Body of pancreas (tissue), 4 donors: Measurements from ENCODE around the gene SH2D3A. TPM values are rescaled to one million over a fixed set of nuclear protein-coding genes. Genes with fewer than 3 reads are reported as not detected.

Experiments
- ATAC-seq: fragments of 150-250 bp; one replicate; pipeline ENCODE4 v1.9.1; 2016
- DNase-seq, 4 donors: peaks; one replicate each; pipeline ENCODE4 v3.0.0-alpha.2; 2019
- H3K27ac ChIP-seq, 4 donors: fragments of 200-600 bp; sonication (generic); 1 replicate in 3 of 4; 2 replicates in 1 of 4; pipeline versions ENCODE4 v1.5.1 to v1.6.1; 2016 to 2019; ENCODE audit warnings: mild to moderate bottlenecking in 1 of 4, mixed read lengths in 1 of 4, moderate library complexity in 1 of 4
- H3K27me3 ChIP-seq, 2 donors: fragments of 200-600 bp; sonication (generic); one replicate each; pipeline ENCODE4 v1.6.0; 2016; ENCODE audit warnings: mild to moderate bottlenecking in 1 of 2
- H3K36me3 ChIP-seq, 2 donors: fragments of 200-600 bp; sonication (generic); replicated peaks in 1 of 2; 2 replicates each; pipeline ENCODE4 v1.5.1; 2016; ENCODE audit warnings: low read depth in 2 of 2; ENCODE audit not compliant: insufficient read depth in 1 of 2
- H3K4me1 ChIP-seq: fragments of 200-600 bp; sonication (generic); one replicate; pipeline ENCODE4 v1.6.0; 2016
- H3K4me3 ChIP-seq, 2 donors: fragments of 200-600 bp; sonication (generic); 1 replicate in 1 of 2; 2 replicates in 1 of 2; pipeline ENCODE4 v1.5.1; 2016 to 2019
- H3K9me3 ChIP-seq, 3 donors: fragments of 200-600 bp; sonication (generic); 1 replicate in 2 of 3; 2 replicates in 1 of 3; pipeline ENCODE4 v1.5.1; 2016
- POLR2A ChIP-seq, 3 donors: fragments of 450-650 bp; IDR thresholded peaks; one replicate each; pipeline ENCODE4 v1.6.1; 2016; ENCODE audit warnings: antibody characterized with exemption in 3 of 3, mild to moderate bottlenecking in 2 of 3
- WGBS, 2 donors: methylation state at CpG; one replicate each; pipeline ENCODE4 v1.1.5; 2017; 5-methylcytosine and 5-hydroxymethylcytosine counted together
- intact Hi-C: fragments of 100-400 bp; cut with DNase I; formaldehyde crosslinking; loops from one replicate; pipeline ENCODE4 v1.15.1; 2023
- total RNA-seq, 2 donors: library from RNA; depleted of rRNA; stranded (reverse); fragments of >200 nt; gene quantifications; one replicate each; pipeline ENCODE4 v1.1.0, GENCODE V29; 2016
- TF ChIP-seq, protein P1 (sequence below), 7 experiments: fragments of 450-650 bp in 4 of 7; fragments of 200-600 bp in 3 of 7; sonication (generic) in 3 of 7; IDR thresholded peaks; one replicate each; pipeline ENCODE4 v1.5.1; 2016 to 2019; ENCODE audit warnings: antibody characterized with exemption in 7 of 7

The SH2D3A gene
- total RNA-seq, 2 donors from 2014 or later = 18.4 to 60.0 TPM

- H3K4me3 ChIP-seq = no peak overlapping the region
- DNase-seq (no peak), ATAC-seq (no peak)
- peaks cover 0 to 8% of the 10 kb centered on the region in 2 donors for H3K36me3 ChIP-seq
- H3K9me3 ChIP-seq = no peaks in the 10 kb centered on the region
- intact Hi-C loops = no loop called here
- WGBS, 2 donors = 80 to 86% methylated on average over 21 to 23 of the region's 23 CpGs
- H3K27ac ChIP-seq = peak overlapping the region in 2 of 4 donors; percentile 69 to 86
- peaks cover 39% of the 10 kb centered on the region for H3K4me1 ChIP-seq
- H3K27me3 ChIP-seq = no peaks in the 10 kb centered on the region
- TF ChIP-seq, protein P1, sequence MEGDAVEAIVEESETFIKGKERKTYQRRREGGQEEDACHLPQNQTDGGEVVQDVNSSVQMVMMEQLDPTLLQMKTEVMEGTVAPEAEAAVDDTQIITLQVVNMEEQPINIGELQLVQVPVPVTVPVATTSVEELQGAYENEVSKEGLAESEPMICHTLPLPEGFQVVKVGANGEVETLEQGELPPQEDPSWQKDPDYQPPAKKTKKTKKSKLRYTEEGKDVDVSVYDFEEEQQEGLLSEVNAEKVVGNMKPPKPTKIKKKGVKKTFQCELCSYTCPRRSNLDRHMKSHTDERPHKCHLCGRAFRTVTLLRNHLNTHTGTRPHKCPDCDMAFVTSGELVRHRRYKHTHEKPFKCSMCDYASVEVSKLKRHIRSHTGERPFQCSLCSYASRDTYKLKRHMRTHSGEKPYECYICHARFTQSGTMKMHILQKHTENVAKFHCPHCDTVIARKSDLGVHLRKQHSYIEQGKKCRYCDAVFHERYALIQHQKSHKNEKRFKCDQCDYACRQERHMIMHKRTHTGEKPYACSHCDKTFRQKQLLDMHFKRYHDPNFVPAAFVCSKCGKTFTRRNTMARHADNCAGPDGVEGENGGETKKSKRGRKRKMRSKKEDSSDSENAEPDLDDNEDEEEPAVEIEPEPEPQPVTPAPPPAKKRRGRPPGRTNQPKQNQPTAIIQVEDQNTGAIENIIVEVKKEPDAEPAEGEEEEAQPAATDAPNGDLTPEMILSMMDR (IDR thresholded peaks at IDR 0.05) = no peak
- no peak for TF ChIP-seq POLR2A (IDR thresholded peaks at IDR 0.05)
These were observed 37.6 kb downstream of the SH2D3A start for GRCh38 chr19:6729573-6730152.

DNA sequence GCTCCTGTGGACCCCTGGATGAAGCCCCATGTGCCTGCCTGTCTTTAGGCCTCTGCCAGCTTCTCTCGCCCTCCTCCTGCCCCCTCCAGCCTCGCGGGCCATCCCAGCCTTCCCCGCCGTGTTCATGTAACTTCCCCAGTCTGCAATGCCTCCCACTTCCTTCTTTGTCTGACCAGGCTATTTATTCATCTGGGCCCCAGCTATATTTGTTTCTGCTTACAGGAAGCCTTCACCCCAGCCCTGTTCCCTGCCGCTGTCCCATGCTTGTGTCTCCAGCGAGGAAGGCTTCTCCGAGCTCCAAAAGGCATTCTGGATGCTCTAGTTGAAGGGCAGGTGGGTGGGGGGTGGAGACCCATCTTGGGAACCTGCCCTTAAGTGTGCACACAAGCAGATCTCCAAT lies 38.9 kb downstream of the SH2D3A start:
- no peak for ATAC-seq
- no peaks in the 10 kb centered on the region for H3K27me3 ChIP-seq
- H3K27ac ChIP-seq = peak overlapping the region in 2 of 4 donors; percentile 6 to 86
- no peak overlapping the region for H3K4me3 ChIP-seq
- peaks cover 52% of the 10 kb centered on the region for H3K4me1 ChIP-seq
- no peaks in the 10 kb centered on the region for H3K9me3 ChIP-seq
- intact Hi-C loops = no loop called here
- DNase-seq = peak in 1 of 4 donors; percentile 53
- peaks cover 0 to 6% of the 10 kb centered on the region in 2 donors for H3K36me3 ChIP-seq
- 42 to 68% methylated on average over 8 of the region's 8 CpGs for WGBS, 2 donors
- TF ChIP-seq POLR2A (IDR thresholded peaks at IDR 0.05) = no peak
- TF ChIP-seq, protein P1 (IDR thresholded peaks at IDR 0.05) = no peak

GRCh38 chr19:6725513-6726231 lies 41.6 kb downstream of the SH2D3A start:
- WGBS, 2 donors = 70 to 81% methylated on average over 16 of the region's 16 CpGs
- ATAC-seq (peak; percentile 66), DNase-seq (peak in 1 of 4 donors; percentile 55)
- TF ChIP-seq, protein P1 (IDR thresholded peaks at IDR 0.05) = no peak
- no peak for TF ChIP-seq POLR2A (IDR thresholded peaks at IDR 0.05)
- intact Hi-C loops = no loop called here
- H3K4me3 ChIP-seq = no peak overlapping the region
- no peaks in the 10 kb centered on the region for H3K36me3 ChIP-seq
- peak overlapping the region; percentile 62 to 86 (median 80) for H3K27ac ChIP-seq
- no peaks in the 10 kb centered on the region for H3K27me3 ChIP-seq
- no peaks in the 10 kb centered on the region for H3K9me3 ChIP-seq
- H3K4me1 ChIP-seq = peaks cover 79% of the 10 kb centered on the region

DNA sequence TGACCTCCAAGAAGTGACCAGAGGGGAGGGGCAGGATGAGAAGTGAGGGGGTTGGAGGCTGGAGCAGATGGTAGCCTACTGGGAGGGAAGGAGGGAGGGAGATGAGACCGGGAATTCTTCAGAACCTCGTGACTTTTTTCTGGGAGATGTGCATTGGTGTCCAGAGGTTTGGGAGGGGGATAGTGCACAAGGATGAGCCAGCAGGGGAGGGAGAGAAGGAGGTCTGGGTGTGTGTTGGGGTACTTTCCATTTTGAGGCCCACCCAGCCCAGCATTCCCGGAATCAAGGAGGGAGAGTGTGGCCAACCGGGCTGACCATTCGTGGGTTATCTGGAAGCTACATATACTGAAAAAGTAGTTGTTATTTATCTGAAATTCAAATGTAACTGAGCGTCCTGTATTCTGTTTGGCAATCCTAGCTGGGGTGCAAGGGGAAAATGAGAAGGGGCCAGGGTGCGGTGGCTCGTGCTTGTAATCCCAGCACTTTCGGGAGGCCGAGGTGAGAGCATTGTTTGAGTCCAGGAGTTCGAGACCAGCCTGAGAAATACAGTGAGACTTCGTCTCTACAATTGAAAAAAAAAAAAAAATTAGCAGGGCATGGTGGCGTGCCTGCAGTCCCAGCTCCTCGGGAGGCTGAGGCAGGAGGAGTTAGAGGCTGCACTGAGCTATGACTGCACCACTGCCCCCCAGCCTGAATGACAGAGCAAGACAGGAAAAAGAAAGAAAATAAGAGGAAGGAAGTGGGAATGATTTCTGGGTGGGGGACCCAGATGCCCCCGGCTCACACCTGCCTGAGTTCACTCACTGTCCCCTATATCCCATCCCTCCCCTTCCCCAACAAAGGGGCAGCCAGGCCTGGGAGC lies 42.4 kb downstream of the SH2D3A start:
- 62 to 67% methylated on average over 15 of the region's 15 CpGs for WGBS, 2 donors
- no peak for TF ChIP-seq POLR2A (IDR thresholded peaks at IDR 0.05)
- TF ChIP-seq, protein P1 (IDR thresholded peaks at IDR 0.05) = no peak
- no peak overlapping the region for H3K4me3 ChIP-seq
- intact Hi-C loops = no loop called here
- H3K36me3 ChIP-seq = no peaks in the 10 kb centered on the region
- no peaks in the 10 kb centered on the region for H3K27me3 ChIP-seq
- peaks cover 86% of the 10 kb centered on the region for H3K4me1 ChIP-seq
- H3K27ac ChIP-seq = peak overlapping the region; percentile 62 to 86 (median 80)
- DNase-seq = no peak
- no peaks in the 10 kb centered on the region for H3K9me3 ChIP-seq
- no peak for ATAC-seq
